Measurements from ENCODE around the gene GMPR.

GMPR gene

GRCh38 chr6:16252686-16253299 lies 14.4 kb downstream of the GMPR start:
- TF ChIP-seq CSRNP3 (CRISPR knock-in tag; IDR thresholded peaks at IDR 0.05) = no peak
- no peak for TF ChIP-seq TCF4 (CRISPR knock-in tag; IDR thresholded peaks at IDR 0.05; ENCODE audit: borderline replicate concordance)
- TF ChIP-seq ZNF565 (CRISPR knock-in tag; conservative IDR thresholded peaks at IDR 0.05; ENCODE audit: low read depth) = no peak
- TF ChIP-seq PPARA (CRISPR knock-in tag; IDR thresholded peaks at IDR 0.05; ENCODE audit: borderline replicate concordance) = no peak
- TF ChIP-seq RARB (CRISPR knock-in tag; IDR thresholded peaks at IDR 0.05) = no peak
- TF ChIP-seq ZNF70 (CRISPR knock-in tag; IDR thresholded peaks at IDR 0.05) = no peak
- TF ChIP-seq ZFP3 (CRISPR knock-in tag; IDR thresholded peaks at IDR 0.05) = no peak
- TF ChIP-seq TSHZ2 (CRISPR knock-in tag; IDR thresholded peaks at IDR 0.05) = no peak
- TF ChIP-seq POU6F1 (CRISPR knock-in tag; IDR thresholded peaks at IDR 0.05; ENCODE audit: borderline replicate concordance, low read depth) = no peak
- TF ChIP-seq ZNF8 (CRISPR knock-in tag; IDR thresholded peaks at IDR 0.05) = no peak
- TF ChIP-seq CREB5 (CRISPR knock-in tag; IDR thresholded peaks at IDR 0.05; ENCODE audit: low read depth) = no peak
- ATAC-seq = no peak

GRCh38 chr6:16253399-16254144 lies 15.2 kb downstream of the GMPR start:
- ATAC-seq = no peak
- TF ChIP-seq ZFP3 (CRISPR knock-in tag; IDR thresholded peaks at IDR 0.05) (no peak), RARB (CRISPR knock-in tag; IDR thresholded peaks at IDR 0.05) (no peak), ZNF8 (CRISPR knock-in tag; IDR thresholded peaks at IDR 0.05) (no peak), CSDC2 (CRISPR knock-in tag; IDR thresholded peaks at IDR 0.05) (no peak), ZNF70 (CRISPR knock-in tag; IDR thresholded peaks at IDR 0.05) (no peak), ISL1 (CRISPR knock-in tag; IDR thresholded peaks at IDR 0.05) (no peak), ZFP30 (CRISPR knock-in tag; IDR thresholded peaks at IDR 0.05) (no peak), GLIS3 (CRISPR knock-in tag; IDR thresholded peaks at IDR 0.05) (no peak), ARNTL (CRISPR knock-in tag; IDR thresholded peaks at IDR 0.05; ENCODE audit: borderline replicate concordance, low read depth) (no peak), ZC3H10 (CRISPR knock-in tag; IDR thresholded peaks at IDR 0.05) (no peak), OSR1 (CRISPR knock-in tag; IDR thresholded peaks at IDR 0.05) (no peak), TCF4 (CRISPR knock-in tag; IDR thresholded peaks at IDR 0.05; ENCODE audit: borderline replicate concordance) (no peak), ESRRG (CRISPR knock-in tag; IDR thresholded peaks at IDR 0.05) (no peak), TSHZ2 (CRISPR knock-in tag; IDR thresholded peaks at IDR 0.05) (no peak), CSRNP3 (CRISPR knock-in tag; IDR thresholded peaks at IDR 0.05) (no peak), CREB5 (CRISPR knock-in tag; IDR thresholded peaks at IDR 0.05; ENCODE audit: low read depth) (no peak), TOX (CRISPR knock-in tag; IDR thresholded peaks at IDR 0.05; ENCODE audit: borderline replicate concordance) (no peak)
